Activated T-cell treated with anti-CD3 and anti-CD28 coated beads, Interleukin-2, amount 50 U/mL, for 24 hours (primary cell): ENCODE results near the gene CCNC.

ENCODE experiments used
- DNase-seq: peaks from one replicate; pipeline ENCODE4 v3.0.0-alpha.2; 2020
- H3K27ac Mint-ChIP-seq: 2 replicates; pipeline ENCODE4 v1.8.0; 2020; ENCODE audit warnings: mild to moderate bottlenecking, mixed read lengths
- H3K27me3 Mint-ChIP-seq: 2 replicates; pipeline ENCODE4 v1.8.0; 2020; ENCODE audit warnings: mixed read lengths
- H3K36me3 Mint-ChIP-seq: 2 replicates; pipeline ENCODE4 v1.8.0; 2020; ENCODE audit warnings: low read depth, mixed read lengths
- H3K4me1 Mint-ChIP-seq: 2 replicates; pipeline ENCODE4 v1.8.0; 2020; ENCODE audit warnings: low read depth, mixed read lengths
- H3K4me3 Mint-ChIP-seq: 2 replicates; pipeline ENCODE4 v1.8.0; 2020; ENCODE audit warnings: mild to moderate bottlenecking, moderate library complexity, mixed read lengths
- H3K9me3 Mint-ChIP-seq: 2 replicates; pipeline ENCODE4 v1.8.0; 2020; ENCODE audit warnings: mixed read lengths

CCNC gene

DNA sequence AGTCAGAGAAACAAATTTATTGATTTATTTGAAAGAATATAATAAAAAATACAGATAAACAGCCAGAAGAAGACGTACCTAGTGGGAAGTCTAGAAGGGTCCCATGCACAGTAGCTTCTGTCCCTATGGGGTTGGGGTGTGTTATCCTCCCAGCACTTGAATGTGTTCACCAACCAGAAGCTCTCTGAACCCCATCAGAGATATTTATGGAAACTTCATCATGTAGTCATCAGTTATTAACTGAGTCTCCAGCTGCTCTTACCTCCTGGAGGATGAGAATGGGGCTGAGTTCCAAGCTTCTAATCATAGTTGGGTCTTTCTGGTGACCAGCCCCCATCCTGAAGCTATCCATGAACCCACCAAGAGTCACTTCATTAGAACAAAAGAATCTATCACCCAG is 37.8 kb downstream of the CCNC start:
- no peak overlapping the region for H3K27ac Mint-ChIP-seq
- H3K9me3 Mint-ChIP-seq, result no peaks in the 10 kb centered on the region
- H3K27me3 Mint-ChIP-seq, result no peaks in the 10 kb centered on the region
- H3K36me3 Mint-ChIP-seq, result peaks cover 54% of the 10 kb centered on the region
- no peak for DNase-seq
- peaks cover 5% of the 10 kb centered on the region for H3K4me1 Mint-ChIP-seq
- no peak overlapping the region for H3K4me3 Mint-ChIP-seq

DNA sequence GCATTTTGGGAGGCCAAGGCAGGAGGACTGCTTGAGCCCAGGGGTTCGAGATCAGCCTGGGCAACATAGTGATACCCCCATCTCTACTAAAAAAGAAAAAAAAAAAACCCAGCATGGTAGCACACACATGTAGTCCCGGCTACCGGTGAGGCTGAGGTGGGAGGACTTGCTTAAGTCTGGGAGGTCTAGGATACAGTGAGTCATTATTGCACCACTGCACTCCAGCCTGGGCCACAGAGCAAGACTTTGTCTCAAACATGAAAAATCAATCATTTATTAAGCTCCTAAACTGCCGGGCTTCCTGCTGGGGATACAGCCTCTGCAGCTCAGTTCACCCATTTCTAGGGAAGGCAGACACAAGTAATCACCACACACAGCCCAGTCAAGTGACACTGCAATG is 45.9 kb downstream of the CCNC start:
- no peaks in the 10 kb centered on the region for H3K9me3 Mint-ChIP-seq
- H3K4me1 Mint-ChIP-seq, result peaks cover 32% of the 10 kb centered on the region
- H3K27me3 Mint-ChIP-seq, result no peaks in the 10 kb centered on the region
- DNase-seq, result no peak
- H3K27ac Mint-ChIP-seq, result no peak overlapping the region
- peak overlapping the region; percentile 93 for H3K4me3 Mint-ChIP-seq
- H3K36me3 Mint-ChIP-seq, result peaks cover 22% of the 10 kb centered on the region

DNA sequence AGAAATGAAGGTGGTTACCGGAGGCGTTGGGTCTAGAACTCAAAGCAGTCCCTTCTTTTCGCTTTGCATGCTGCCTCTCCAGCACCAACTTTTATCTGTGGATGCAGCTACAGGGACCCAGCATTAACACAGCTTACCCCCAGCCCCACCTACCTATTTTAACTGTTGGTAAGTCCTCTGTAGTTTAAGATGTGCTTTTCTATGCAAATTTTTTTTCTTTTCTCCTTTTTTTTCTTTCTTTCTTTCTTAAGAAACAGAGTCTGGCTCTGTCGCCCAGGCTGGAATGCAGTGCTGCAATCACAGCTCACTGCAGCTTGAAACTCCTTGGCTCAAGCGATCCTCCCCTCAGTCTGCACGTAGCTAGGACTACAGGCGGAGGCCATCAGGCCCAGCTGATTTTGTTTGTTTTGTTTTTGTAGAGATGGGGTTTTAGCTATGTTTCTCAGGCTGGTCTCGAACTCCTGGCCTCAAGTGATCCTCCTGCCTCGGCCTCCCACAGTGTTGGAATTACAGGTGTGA is 46.8 kb downstream of the CCNC start:
- H3K9me3 Mint-ChIP-seq, result no peaks in the 10 kb centered on the region
- H3K4me3 Mint-ChIP-seq, result peak overlapping the region; percentile 93
- H3K27ac Mint-ChIP-seq, result peak overlapping the region; percentile 97
- peaks cover 32% of the 10 kb centered on the region for H3K4me1 Mint-ChIP-seq
- peaks cover 18% of the 10 kb centered on the region for H3K36me3 Mint-ChIP-seq
- H3K27me3 Mint-ChIP-seq, result no peaks in the 10 kb centered on the region
- DNase-seq, result no peak

DNA sequence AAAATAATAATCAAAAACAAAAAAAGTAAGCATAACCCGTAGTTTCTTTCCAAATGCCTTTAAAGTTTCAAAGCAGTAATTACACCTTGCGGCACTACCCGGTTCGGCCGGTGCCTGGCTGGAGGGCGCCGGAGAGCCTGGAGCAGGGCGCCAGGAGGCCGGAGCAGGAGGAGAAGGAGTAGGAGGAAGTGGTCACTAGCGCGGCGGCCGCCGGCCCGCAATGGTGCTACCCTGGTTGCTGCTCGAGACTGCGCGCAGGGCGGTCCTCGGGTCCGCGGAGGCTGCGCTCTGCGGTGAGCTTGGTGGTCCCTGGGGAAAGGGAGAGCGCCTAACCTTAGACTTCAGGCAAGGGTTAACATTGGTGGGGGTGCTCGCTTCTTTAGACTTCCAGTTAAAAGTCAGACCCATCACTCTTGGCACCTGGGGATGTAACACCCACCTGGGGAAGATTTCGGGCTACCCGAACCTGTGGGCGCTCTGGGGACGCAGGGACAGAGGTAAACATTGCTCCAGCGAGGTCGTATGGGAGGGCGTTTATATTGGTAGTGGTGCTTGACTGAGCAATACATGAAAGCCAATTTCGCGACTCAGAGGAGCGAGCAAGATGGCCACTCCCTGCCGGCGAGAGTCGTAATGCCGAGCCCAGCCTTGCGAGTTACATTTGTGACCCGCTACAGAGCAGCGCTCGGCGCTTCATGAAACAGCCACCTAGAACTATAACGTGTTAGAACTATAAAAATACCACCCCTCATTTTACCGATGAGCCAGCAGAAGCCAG is 47.4 kb downstream of the CCNC start:
- H3K9me3 Mint-ChIP-seq, result no peaks in the 10 kb centered on the region
- peak; percentile 87 for DNase-seq
- H3K27ac Mint-ChIP-seq, result peak overlapping the region; percentile 97
- H3K36me3 Mint-ChIP-seq, result peaks cover 18% of the 10 kb centered on the region
- H3K4me3 Mint-ChIP-seq, result peak overlapping the region; percentile 93
- no peaks in the 10 kb centered on the region for H3K27me3 Mint-ChIP-seq
- peaks cover 36% of the 10 kb centered on the region for H3K4me1 Mint-ChIP-seq

DNA sequence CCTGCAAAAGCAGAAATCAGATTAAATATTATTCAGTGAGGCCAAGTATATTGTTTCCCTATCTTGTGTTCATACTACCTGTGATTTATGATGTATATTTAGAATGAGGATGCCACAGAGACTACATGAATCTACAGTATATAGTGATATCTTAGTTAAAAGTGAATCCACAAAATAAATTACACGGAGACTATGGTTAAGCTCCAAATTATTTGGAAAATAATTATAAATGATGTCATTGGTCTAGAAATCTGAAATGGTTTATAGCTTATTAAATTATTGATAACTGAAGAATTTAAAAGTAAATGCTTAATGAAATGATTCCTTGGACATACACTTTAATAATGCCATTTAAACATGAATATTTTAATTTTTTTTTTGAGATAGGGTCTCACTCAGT is 49.0 kb downstream of the CCNC start:
- Mint-ChIP-seq H3K4me3 (no peak overlapping the region), H3K27me3 (no peaks in the 10 kb centered on the region), H3K27ac (no peak overlapping the region), H3K36me3 (peaks cover 20% of the 10 kb centered on the region), H3K4me1 (peaks cover 31% of the 10 kb centered on the region), H3K9me3 (no peaks in the 10 kb centered on the region)
- no peak for DNase-seq

DNA sequence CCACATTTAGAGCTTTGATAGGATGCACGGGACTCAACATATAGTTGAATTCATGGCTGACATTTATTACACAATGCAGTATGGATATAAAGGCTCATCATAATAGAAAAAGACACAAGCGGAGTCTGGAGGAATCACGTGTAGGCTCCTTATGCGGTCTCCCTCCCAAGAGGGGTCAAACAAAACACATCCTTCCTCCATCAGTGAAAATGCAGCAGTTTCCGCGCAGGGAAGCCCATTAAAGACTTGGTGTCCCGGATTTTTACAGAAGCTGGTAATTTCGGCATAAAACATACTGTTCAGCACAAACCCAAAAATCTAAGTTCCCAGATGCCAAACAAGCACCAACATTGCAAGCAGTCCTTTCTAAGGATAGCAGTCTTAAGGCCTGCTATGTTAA is 54.4 kb downstream of the CCNC start:
- H3K36me3 Mint-ChIP-seq, result peaks cover 24% of the 10 kb centered on the region
- peaks cover 34% of the 10 kb centered on the region for H3K4me1 Mint-ChIP-seq
- H3K9me3 Mint-ChIP-seq, result no peaks in the 10 kb centered on the region
- peak overlapping the region; percentile 93 for H3K27ac Mint-ChIP-seq
- no peak for DNase-seq
- H3K27me3 Mint-ChIP-seq, result no peaks in the 10 kb centered on the region
- H3K4me3 Mint-ChIP-seq, result peak overlapping the region; percentile 92

DNA sequence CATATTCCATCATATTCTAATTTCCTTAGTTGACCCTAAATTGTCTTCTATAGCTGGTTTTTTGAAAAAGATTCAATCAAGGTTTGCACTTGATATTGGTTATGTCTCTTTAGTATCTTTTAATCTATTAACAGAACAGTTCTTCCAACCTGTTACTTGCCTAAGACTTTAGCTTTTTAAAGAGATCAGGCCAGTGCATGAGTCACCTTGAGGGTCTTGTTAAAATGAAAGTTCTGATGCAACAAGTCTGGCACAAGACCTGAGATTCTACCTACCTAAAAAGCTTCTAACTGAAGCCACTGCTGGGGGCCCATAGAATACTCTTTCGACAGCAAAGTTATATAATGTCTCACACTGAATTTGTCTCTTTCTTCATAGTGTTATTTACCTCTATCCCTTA is 56.4 kb downstream of the CCNC start:
- Mint-ChIP-seq H3K4me1 (peaks cover 34% of the 10 kb centered on the region), H3K9me3 (no peaks in the 10 kb centered on the region), H3K4me3 (no peak overlapping the region), H3K27ac (no peak overlapping the region), H3K36me3 (peaks cover 41% of the 10 kb centered on the region), H3K27me3 (no peaks in the 10 kb centered on the region)
- DNase-seq, result no peak

DNA sequence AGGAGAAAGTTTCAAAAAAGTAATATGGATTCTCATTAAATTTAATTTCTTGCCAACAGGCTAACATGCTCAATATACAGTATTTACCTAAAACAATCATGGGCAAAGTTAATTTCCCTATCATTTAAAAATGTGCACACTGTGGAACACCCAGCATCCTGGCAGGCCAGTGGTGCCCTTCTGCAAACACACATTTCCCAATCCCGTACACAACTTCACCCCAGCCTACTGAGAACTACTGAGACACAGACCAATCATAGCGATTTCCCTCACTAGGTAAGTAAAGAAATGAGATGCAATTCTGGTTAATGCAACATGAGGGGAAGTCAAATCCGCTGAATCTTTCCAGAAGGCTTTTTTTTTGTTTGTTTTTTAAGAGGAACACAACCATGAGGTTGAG is 60.8 kb downstream of the CCNC start:
- no peaks in the 10 kb centered on the region for H3K27me3 Mint-ChIP-seq
- H3K4me1 Mint-ChIP-seq, result peaks cover 6% of the 10 kb centered on the region
- H3K36me3 Mint-ChIP-seq, result peaks cover 71% of the 10 kb centered on the region
- no peak for DNase-seq
- no peaks in the 10 kb centered on the region for H3K9me3 Mint-ChIP-seq
- H3K27ac Mint-ChIP-seq, result no peak overlapping the region
- no peak overlapping the region for H3K4me3 Mint-ChIP-seq

DNA sequence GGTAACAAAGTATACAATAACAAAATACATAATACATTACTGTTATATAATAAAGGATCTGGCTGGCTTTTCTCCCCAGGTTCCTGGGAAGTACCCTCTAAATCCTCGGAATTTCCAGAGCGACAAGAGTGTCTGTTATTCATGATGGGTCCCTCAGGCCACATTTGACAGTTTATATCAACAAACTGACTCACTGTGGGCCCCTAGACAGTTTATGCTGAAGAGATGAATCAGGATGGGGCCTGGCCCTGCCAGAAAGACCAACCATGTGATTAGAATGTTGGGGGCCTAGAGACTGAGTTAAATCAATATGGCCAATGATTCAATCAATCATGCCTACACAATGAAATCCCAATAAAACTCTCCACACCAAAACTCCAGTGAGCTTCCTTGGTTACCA is 66.7 kb downstream of the CCNC start:
- Mint-ChIP-seq H3K27me3 (no peaks in the 10 kb centered on the region), H3K4me1 (no peaks in the 10 kb centered on the region), H3K36me3 (peaks cover 84% of the 10 kb centered on the region), H3K4me3 (no peak overlapping the region), H3K9me3 (no peaks in the 10 kb centered on the region), H3K27ac (no peak overlapping the region)
- DNase-seq, result no peak

DNA sequence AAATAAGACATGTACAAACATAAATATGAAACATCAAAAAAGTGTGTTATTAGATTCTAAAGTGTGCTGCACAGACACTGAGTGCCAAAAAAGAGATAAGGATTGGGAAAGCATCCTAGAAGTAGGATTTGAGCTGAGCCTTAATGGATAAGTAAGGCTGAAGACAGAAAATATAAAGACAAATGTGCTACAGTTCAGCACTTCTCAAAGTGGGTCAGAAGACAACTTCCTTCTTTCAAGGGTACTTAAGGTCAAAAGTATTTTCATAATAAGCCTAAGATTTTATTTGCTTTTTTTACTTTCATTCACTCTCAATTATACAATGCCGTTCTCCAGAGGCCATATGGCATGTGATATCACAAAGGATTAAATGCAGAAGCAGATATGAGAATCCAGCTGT is 70.0 kb downstream of the CCNC start:
- no peak overlapping the region for H3K27ac Mint-ChIP-seq
- no peaks in the 10 kb centered on the region for H3K9me3 Mint-ChIP-seq
- no peak for DNase-seq
- peaks cover 84% of the 10 kb centered on the region for H3K36me3 Mint-ChIP-seq
- no peaks in the 10 kb centered on the region for H3K27me3 Mint-ChIP-seq
- no peak overlapping the region for H3K4me3 Mint-ChIP-seq
- H3K4me1 Mint-ChIP-seq, result no peaks in the 10 kb centered on the region

DNA sequence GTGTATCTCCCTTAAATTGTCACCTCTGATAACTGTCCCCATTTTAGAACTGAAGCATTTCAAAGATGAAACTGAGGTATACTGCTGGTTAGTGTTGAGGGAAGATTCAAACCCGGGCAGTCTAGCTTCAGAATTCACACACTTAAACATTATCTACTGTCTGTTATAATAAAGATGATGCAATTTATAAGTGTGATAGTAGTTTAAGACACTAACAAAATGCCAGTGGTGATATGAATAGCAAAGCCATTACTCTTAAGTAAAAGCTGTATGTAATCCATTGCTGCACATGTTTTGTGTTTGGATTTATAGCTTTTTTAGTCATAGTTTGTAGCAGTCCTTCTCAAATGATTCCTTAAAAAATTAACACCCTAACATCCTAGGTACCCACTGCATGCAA is 73.0 kb downstream of the CCNC start:
- H3K9me3 Mint-ChIP-seq, result no peaks in the 10 kb centered on the region
- no peak overlapping the region for H3K27ac Mint-ChIP-seq
- peaks cover 11% of the 10 kb centered on the region for H3K4me1 Mint-ChIP-seq
- peaks cover 67% of the 10 kb centered on the region for H3K36me3 Mint-ChIP-seq
- H3K4me3 Mint-ChIP-seq, result no peak overlapping the region
- no peaks in the 10 kb centered on the region for H3K27me3 Mint-ChIP-seq
- DNase-seq, result no peak
